ENCODE measurements around the gene ADAMTS15.

The ADAMTS15 gene

GRCh38 chr11:130480186-130480585 lies 31.7 kb downstream of the ADAMTS15 start:
- no peak for DNase-seq

- DNase-seq = no peak
Observed at GRCh38 chr11:130480711-130481140, 32.3 kb downstream of the ADAMTS15 start.

DNA sequence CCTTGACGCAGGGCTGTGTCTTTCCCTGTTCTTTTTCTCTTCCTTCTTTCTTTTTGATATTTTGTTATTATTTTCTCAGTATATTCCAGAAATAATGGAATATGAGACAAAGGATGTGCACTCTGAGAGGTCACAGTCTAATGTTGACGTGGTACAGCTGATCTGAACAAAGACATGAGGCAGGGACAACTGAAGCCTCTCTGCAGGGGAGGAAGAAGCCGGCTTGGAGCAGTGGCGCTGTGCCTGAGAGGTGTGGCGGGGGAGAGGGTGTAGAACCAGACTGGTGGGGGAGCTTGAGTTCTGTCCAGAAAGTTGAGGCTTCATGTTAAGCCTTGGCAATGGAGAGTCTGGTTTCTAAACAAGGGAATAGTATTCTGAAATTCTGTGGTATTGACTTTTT lies 34.7 kb downstream of the ADAMTS15 start:
- no peak for DNase-seq

- DNase-seq = no peak
Observed at GRCh38 chr11:130485983-130486382, 37.5 kb downstream of the ADAMTS15 start.

GRCh38 chr11:130486391-130486836 lies 38.0 kb downstream of the ADAMTS15 start:
- DNase-seq = no peak

GRCh38 chr11:130486987-130487923 lies 38.8 kb downstream of the ADAMTS15 start:
- DNase-seq = no peak

- no peak for DNase-seq
Observed at GRCh38 chr11:130487924-130488815, 39.7 kb downstream of the ADAMTS15 start.

- no peak for DNase-seq
Observed at GRCh38 chr11:130488848-130489584, 40.6 kb downstream of the ADAMTS15 start.

- DNase-seq = no peak
Observed at GRCh38 chr11:130489716-130490115, 41.3 kb downstream of the ADAMTS15 start.

- DNase-seq = no peak
Observed at GRCh38 chr11:130490682-130491449, 42.4 kb downstream of the ADAMTS15 start.

GRCh38 chr11:130498181-130498580 lies 49.7 kb downstream of the ADAMTS15 start:
- DNase-seq = no peak

- no peak for DNase-seq
Observed at GRCh38 chr11:130499828-130500227, 51.4 kb downstream of the ADAMTS15 start.

DNA sequence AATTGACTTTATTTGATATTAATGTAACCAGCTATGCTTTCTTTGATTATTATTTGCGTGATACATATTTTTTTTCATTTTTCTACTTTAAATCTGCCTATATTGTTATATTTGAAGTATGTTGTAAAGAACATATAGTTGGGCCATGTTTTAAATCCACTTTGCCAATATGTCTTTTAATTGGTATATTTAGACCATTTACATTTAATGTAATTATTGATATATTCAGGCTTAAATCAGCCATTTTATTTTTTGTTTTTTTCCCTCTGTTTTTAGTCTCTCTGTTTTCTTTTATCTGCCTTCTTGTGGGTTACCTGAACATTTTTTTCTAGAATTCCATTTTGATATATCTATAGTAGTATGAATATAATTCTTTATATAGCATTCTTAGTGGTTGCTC lies 55.9 kb downstream of the ADAMTS15 start:
- DNase-seq = no peak

GRCh38 chr11:130508913-130509312 lies 60.5 kb downstream of the ADAMTS15 start:
- DNase-seq = no peak

DNA sequence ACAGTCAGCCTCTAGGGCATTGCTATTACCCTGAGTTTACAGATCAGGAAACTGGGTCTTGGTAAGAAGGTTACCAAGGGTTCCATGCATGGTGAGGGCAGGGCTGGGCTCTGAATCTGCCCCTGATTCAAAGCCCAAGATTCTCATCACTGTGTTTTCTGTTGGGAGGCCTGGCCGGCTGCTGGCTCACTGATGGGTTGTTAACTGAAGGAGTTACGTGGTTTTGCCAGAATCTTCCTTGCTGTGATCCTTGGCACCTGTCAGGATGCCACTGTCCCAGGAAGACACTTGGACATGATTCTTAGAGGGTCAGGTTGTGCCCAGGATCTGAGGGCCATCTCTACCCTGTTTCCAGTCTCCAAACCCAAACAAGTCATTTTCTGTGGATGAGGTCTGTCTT lies 61.5 kb downstream of the ADAMTS15 start:
- DNase-seq = no peak

DNA sequence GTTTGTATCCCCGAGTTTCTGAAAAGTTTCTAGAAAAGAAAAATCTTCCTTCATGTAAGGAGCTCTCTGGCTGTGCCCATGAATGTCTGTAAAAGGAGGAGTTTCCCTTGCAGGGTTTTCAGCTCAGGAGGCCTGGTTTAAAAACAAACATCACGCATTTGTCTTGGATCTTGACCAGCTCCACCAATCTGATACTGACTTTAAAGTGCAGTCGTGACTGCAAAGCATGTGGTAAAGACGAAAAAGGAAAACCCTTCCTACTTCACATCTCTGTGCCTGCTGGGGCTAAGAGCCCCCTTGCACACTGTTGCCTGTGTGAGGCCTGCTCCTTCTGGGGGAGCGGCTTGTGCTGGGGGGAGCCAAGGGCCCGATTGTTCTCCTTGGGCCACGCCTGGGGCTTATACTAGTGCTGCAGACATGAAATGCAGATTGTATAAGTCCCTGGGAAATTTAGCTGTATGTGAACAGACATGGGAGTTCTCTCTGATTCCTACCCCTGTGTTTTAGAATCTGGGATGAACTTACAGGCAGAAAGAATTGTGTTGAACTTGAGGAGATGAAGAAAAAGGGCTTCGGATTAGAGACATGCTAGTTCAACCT lies 62.1 kb downstream of the ADAMTS15 start:
- no peak for DNase-seq

DNA sequence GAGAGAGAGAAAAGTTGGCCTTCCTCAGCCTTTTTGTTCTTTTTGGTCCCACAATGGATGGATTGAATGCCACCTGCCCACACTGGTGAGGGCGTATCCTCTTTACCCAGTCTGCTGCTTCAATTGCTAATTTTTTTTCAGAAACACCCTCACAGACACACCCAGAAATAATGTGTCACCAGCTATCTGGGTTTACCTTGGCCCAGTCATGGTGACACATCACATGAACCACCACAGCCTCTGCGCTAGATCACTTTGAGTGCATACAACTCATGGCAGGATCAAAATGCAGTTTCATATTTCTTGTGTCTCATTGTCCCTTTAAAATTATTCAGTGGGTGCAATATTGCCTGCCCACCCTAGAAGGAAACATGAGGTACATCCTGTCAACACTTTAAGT lies 63.3 kb downstream of the ADAMTS15 start:
- DNase-seq = no peak

- no peak for DNase-seq
Observed at GRCh38 chr11:130512662-130513061, 64.2 kb downstream of the ADAMTS15 start.

DNA sequence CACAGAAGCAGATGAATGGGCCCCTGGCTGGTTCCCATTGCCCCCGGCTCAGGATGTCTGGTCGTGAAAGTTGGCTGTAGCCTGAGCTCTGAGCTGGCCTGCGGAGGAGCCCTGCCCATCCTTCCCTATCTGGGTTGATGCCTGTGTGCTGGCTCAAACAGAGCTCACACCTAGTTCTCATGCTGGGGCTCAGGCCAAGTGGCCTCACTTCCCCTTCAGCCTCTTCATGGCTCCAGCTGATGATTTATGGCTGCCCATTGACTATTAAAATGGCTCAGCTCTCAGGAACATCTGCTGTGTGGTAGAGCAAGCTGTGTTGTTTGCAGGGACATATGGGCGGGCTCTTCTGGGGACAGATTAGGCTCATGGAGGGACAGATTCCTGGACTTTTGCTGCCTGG lies 64.7 kb downstream of the ADAMTS15 start:
- no peak for DNase-seq

- no peak for DNase-seq
Observed at GRCh38 chr11:130514316-130514715, 65.9 kb downstream of the ADAMTS15 start.

GRCh38 chr11:130514851-130515250 lies 66.4 kb downstream of the ADAMTS15 start:
- no peak for DNase-seq

Data from midbrain (tissue), 1 donor.